ENCODE results near the gene ELAVL1. TPM values are rescaled to one million over a fixed set of nuclear protein-coding genes. Genes with fewer than 3 reads are reported as not detected.

Gene ELAVL1
- total and polyA plus RNA-seq, 2 of the 13 experiments (the other 11 are each of a cell fraction or from before 2014, with no cell fraction given): 27.9 to 38.4 TPM

DNA sequence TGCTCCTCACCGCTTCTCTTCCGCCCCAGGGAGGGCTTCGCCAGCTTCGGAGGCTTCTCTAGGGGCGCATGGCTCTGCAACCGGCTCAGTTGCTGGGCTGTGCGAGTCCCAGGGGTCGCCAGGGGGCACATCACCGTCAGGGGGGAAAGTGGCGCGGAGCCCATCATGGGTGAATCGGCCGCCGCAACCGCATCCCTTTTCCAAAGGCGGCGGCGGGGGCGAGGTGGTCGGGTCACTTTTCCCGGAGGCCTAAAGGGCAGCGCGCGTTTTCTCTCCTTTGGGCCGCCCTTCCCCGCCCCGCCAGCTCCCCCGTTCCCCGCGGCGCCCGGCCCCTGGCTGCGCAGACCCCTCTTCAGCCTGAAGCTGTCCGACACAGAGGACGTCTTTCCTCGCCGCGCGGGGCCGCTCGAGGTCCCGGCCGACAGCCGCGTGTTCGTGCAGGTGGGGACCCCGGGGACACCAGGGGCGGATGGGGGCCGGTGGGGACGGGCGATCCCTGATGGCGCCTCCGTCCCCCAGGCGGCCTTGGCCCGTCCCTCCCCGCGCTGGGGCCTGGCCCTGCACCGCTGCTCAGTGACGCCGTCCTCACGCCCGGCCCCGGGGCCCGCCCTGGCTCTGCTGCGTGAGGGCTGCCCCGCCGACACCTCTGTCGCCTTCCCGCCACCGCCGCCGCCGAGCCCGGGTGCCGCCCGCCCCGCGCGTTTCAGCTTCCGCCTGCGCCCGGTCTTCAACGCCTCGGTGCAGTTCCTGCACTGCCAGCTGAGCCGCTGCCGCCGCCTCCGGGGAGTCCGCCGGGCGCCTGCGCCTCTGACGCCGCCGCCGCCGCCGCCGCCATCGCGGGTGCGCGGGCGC is 89.1 kb downstream of the ELAVL1 start (continued):
- TF ChIP-seq, protein P1, sequence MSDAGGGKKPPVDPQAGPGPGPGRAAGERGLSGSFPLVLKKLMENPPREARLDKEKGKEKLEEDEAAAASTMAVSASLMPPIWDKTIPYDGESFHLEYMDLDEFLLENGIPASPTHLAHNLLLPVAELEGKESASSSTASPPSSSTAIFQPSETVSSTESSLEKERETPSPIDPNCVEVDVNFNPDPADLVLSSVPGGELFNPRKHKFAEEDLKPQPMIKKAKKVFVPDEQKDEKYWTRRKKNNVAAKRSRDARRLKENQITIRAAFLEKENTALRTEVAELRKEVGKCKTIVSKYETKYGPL (CRISPR knock-in tag; IDR thresholded peaks at IDR 0.05): no peak
- TF ChIP-seq SNAPC2 (CRISPR knock-in tag; IDR thresholded peaks at IDR 0.05) (no peak), ZNF343 (CRISPR knock-in tag; IDR thresholded peaks at IDR 0.05) (no peak), KDM5B (CRISPR knock-in tag; IDR thresholded peaks at IDR 0.05; ENCODE audit: borderline replicate concordance) (peak; percentile 53), ZZZ3 (CRISPR knock-in tag; IDR thresholded peaks at IDR 0.05; ENCODE audit: borderline replicate concordance) (no peak), SATB2 (CRISPR knock-in tag; IDR thresholded peaks at IDR 0.05) (no peak; the same call in 1 of the 2 replicates), TBX2 (CRISPR knock-in tag; IDR thresholded peaks at IDR 0.05; ENCODE audit: borderline replicate concordance) (peak; percentile 53; the same call in 1 of the 2 replicates), ZMAT3 (CRISPR knock-in tag; conservative IDR thresholded peaks at IDR 0.05) (peak; percentile 66), ZNF556 (CRISPR knock-in tag; IDR thresholded peaks at IDR 0.05; ENCODE audit: borderline replicate concordance) (peak; percentile 70; the same call in 1 of the 2 replicates), KLF15 (CRISPR knock-in tag; IDR thresholded peaks at IDR 0.05; ENCODE audit: borderline replicate concordance) (no peak), ZNF83 (CRISPR knock-in tag; IDR thresholded peaks at IDR 0.05; ENCODE audit: borderline replicate concordance) (no peak), ZNF136 (CRISPR knock-in tag; IDR thresholded peaks at IDR 0.05; ENCODE audit: low read depth) (no peak)
- TF ChIP-seq, protein P2, sequence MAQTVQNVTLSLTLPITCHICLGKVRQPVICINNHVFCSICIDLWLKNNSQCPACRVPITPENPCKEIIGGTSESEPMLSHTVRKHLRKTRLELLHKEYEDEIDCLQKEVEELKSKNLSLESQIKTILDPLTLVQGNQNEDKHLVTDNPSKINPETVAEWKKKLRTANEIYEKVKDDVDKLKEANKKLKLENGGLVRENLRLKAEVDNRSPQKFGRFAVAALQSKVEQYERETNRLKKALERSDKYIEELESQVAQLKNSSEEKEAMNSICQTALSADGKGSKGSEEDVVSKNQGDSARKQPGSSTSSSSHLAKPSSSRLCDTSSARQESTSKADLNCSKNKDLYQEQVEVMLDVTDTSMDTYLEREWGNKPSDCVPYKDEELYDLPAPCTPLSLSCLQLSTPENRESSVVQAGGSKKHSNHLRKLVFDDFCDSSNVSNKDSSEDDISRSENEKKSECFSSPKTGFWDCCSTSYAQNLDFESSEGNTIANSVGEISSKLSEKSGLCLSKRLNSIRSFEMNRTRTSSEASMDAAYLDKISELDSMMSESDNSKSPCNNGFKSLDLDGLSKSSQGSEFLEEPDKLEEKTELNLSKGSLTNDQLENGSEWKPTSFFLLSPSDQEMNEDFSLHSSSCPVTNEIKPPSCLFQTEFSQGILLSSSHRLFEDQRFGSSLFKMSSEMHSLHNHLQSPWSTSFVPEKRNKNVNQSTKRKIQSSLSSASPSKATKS (CRISPR knock-in tag; IDR thresholded peaks at IDR 0.05): no peak
- TF ChIP-seq, protein P3, sequence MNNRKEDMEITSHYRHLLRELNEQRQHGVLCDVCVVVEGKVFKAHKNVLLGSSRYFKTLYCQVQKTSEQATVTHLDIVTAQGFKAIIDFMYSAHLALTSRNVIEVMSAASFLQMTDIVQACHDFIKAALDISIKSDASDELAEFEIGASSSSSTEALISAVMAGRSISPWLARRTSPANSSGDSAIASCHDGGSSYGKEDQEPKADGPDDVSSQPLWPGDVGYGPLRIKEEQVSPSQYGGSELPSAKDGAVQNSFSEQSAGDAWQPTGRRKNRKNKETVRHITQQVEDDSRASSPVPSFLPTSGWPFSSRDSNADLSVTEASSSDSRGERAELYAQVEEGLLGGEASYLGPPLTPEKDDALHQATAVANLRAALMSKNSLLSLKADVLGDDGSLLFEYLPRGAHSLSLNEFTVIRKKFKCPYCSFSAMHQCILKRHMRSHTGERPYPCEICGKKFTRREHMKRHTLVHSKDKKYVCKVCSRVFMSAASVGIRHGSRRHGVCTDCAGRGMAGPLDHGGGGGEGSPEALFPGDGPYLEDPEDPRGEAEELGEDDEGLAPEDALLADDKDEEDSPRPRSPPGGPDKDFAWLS (CRISPR knock-in tag; IDR thresholded peaks at IDR 0.05; ENCODE audit: borderline replicate concordance): no peak
- TF ChIP-seq, protein P4, sequence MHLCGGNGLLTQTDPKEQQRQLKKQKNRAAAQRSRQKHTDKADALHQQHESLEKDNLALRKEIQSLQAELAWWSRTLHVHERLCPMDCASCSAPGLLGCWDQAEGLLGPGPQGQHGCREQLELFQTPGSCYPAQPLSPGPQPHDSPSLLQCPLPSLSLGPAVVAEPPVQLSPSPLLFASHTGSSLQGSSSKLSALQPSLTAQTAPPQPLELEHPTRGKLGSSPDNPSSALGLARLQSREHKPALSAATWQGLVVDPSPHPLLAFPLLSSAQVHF (CRISPR knock-in tag; IDR thresholded peaks at IDR 0.05): no peak
- TF ChIP-seq, protein P5, sequence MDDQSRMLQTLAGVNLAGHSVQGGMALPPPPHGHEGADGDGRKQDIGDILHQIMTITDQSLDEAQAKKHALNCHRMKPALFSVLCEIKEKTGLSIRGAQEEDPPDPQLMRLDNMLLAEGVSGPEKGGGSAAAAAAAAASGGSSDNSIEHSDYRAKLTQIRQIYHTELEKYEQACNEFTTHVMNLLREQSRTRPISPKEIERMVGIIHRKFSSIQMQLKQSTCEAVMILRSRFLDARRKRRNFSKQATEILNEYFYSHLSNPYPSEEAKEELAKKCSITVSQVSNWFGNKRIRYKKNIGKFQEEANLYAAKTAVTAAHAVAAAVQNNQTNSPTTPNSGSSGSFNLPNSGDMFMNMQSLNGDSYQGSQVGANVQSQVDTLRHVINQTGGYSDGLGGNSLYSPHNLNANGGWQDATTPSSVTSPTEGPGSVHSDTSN (CRISPR knock-in tag; IDR thresholded peaks at IDR 0.05; ENCODE audit: borderline replicate concordance): no peak
- TF ChIP-seq, protein P6, sequence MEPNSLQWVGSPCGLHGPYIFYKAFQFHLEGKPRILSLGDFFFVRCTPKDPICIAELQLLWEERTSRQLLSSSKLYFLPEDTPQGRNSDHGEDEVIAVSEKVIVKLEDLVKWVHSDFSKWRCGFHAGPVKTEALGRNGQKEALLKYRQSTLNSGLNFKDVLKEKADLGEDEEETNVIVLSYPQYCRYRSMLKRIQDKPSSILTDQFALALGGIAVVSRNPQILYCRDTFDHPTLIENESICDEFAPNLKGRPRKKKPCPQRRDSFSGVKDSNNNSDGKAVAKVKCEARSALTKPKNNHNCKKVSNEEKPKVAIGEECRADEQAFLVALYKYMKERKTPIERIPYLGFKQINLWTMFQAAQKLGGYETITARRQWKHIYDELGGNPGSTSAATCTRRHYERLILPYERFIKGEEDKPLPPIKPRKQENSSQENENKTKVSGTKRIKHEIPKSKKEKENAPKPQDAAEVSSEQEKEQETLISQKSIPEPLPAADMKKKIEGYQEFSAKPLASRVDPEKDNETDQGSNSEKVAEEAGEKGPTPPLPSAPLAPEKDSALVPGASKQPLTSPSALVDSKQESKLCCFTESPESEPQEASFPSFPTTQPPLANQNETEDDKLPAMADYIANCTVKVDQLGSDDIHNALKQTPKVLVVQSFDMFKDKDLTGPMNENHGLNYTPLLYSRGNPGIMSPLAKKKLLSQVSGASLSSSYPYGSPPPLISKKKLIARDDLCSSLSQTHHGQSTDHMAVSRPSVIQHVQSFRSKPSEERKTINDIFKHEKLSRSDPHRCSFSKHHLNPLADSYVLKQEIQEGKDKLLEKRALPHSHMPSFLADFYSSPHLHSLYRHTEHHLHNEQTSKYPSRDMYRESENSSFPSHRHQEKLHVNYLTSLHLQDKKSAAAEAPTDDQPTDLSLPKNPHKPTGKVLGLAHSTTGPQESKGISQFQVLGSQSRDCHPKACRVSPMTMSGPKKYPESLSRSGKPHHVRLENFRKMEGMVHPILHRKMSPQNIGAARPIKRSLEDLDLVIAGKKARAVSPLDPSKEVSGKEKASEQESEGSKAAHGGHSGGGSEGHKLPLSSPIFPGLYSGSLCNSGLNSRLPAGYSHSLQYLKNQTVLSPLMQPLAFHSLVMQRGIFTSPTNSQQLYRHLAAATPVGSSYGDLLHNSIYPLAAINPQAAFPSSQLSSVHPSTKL (CRISPR knock-in tag; IDR thresholded peaks at IDR 0.05): no peak
